Measurements from ENCODE around the gene PMS1. TPM values are rescaled to one million over a fixed set of nuclear protein-coding genes. Genes with fewer than 3 reads are reported as not detected.

Gene PMS1
- total and polyA plus RNA-seq, 9 of the 15 experiments (the other 6 are each of a cell fraction or from before 2014, with no cell fraction given), result 14.5 to 29.8 (median 24.7) TPM

- in situ Hi-C loops (cut with MboI) (no loop called here), intact Hi-C loops (cut with micrococcal nuclease) (no loop called here)
- BruUV-seq (replicated peaks), result no TSS peak
- ChIA-PET CTCF (ENCODE audit: low intra/inter-chr PET ratio) (no interaction called here), POLR2A (interaction anchor here (0.6 kb wide), 1 partner anchor 53 kb away, joined by 3 read pairs; the partner anchor contains the start of genes ORMDL1 and PMS1)
- no peak for ATAC-seq
- 93% methylated on average over 2 of the region's 2 CpGs for WGBS (ENCODE audit: insufficient coverage, low coverage, missing lambda C conversion rate)
- H4K20me1 ChIP-seq (replicated peaks; ENCODE audit: control insufficient read depth, insufficient read depth, low read length), result no peaks in the 10 kb centered on the region
- no peaks in the 10 kb centered on the region for H3K9me1 ChIP-seq (ENCODE audit: control insufficient read depth, insufficient read depth, low read length)
- no peak for TF ChIP-seq ZNF24 (IDR thresholded peaks at IDR 0.05)
- H3K4me2 ChIP-seq (ENCODE audit: insufficient read depth, low read length), result no peak overlapping the region
- DNase-seq (ENCODE audit: extremely low read depth in 1 of 4, low spot score in 3 of 4), result no peak
- H3K4me3 ChIP-seq, result no peak overlapping the region
- no peak overlapping the region for H3K9ac ChIP-seq (ENCODE audit: insufficient read depth in 1 of 2, low read depth in 2 of 2, low read length in 2 of 2)
- no peaks in the 10 kb centered on the region for H3K27me3 ChIP-seq (ENCODE audit: control insufficient read depth in 2 of 2, insufficient read depth in 2 of 2, low read length in 2 of 2)
- no peaks in the 10 kb centered on the region for H3K79me2 ChIP-seq (ENCODE audit: control insufficient read depth, insufficient read depth, low read length)
- no peaks in the 10 kb centered on the region for H3K9me3 ChIP-seq (replicated peaks; ENCODE audit: control insufficient read depth, insufficient read depth, low read depth, low read length)
- H3K27ac ChIP-seq (ENCODE audit: extremely low read depth, low read depth, low read length), result no peak overlapping the region
- FAIRE-seq, result no peak
- 0 out of 3 replicates have a peak, but pooled peaks cover 2% of the 10 kb centered on the region for H3K36me3 ChIP-seq (ENCODE audit: control insufficient read depth, insufficient read depth, low read length)
- no peak overlapping the region for H2AFZ ChIP-seq (ENCODE audit: low read depth, low read length)
- H3K4me1 ChIP-seq (replicated peaks in 1 of 2; ENCODE audit: control insufficient read depth in 2 of 2, insufficient read depth in 2 of 2, low read length in 2 of 2), result no peaks in the 10 kb centered on the region
Observed at GRCh38 chr2:189837326-189837725, 53.1 kb downstream of the PMS1 start.

GRCh38 chr2:189841019-189841418 is 56.8 kb downstream of the PMS1 start:
- Histone ChIP-seq H3K36me3 (ENCODE audit: control insufficient read depth, insufficient read depth, low read length) (peaks cover 16% of the 10 kb centered on the region; the same call in 1 of the 3 replicates), H3K4me1 (replicated peaks in 1 of 2; ENCODE audit: control insufficient read depth in 2 of 2, insufficient read depth in 2 of 2, low read length in 2 of 2) (no peaks in the 10 kb centered on the region), H3K4me2 (ENCODE audit: insufficient read depth, low read length) (no peak overlapping the region), H3K9me3 (replicated peaks; ENCODE audit: control insufficient read depth, insufficient read depth, low read depth, low read length) (no peaks in the 10 kb centered on the region), H3K4me3 (no peak overlapping the region), H3K9ac (ENCODE audit: insufficient read depth in 1 of 2, low read depth in 2 of 2, low read length in 2 of 2) (no peak overlapping the region), H3K27ac (ENCODE audit: extremely low read depth, low read depth, low read length) (no peak overlapping the region), H3K27me3 (ENCODE audit: control insufficient read depth in 2 of 2, insufficient read depth in 2 of 2, low read length in 2 of 2) (no peaks in the 10 kb centered on the region), H3K9me1 (ENCODE audit: control insufficient read depth, insufficient read depth, low read length) (no peaks in the 10 kb centered on the region), H4K20me1 (replicated peaks; ENCODE audit: control insufficient read depth, insufficient read depth, low read length) (no peaks in the 10 kb centered on the region), H3K79me2 (ENCODE audit: control insufficient read depth, insufficient read depth, low read length) (no peaks in the 10 kb centered on the region), H2AFZ (ENCODE audit: low read depth, low read length) (no peak overlapping the region)
- in situ Hi-C loops (cut with MboI), result no loop called here
- DNase-seq (ENCODE audit: extremely low read depth in 1 of 4, low spot score in 3 of 4) (no peak), FAIRE-seq (no peak), ATAC-seq (no peak)
- TF ChIP-seq PHF20 (IDR thresholded peaks at IDR 0.05; ENCODE audit: partially characterized antibody) (no peak), TCF15 (CRISPR knock-in tag; IDR thresholded peaks at IDR 0.05) (no peak), ZKSCAN8 (CRISPR knock-in tag; IDR thresholded peaks at IDR 0.05) (no peak), TAL1 (IDR thresholded peaks at IDR 0.05) (no peak), TRIM24 (IDR thresholded peaks at IDR 0.05) (no peak), HDAC2 (IDR thresholded peaks at IDR 0.05) (no peak), DEAF1 (CRISPR knock-in tag; IDR thresholded peaks at IDR 0.05) (no peak), POLR2B (IDR thresholded peaks at IDR 0.05; ENCODE audit: low read depth, partially characterized antibody) (no peak), SRSF3 (IDR thresholded peaks at IDR 0.05; ENCODE audit: insufficient read depth, low read length) (no peak)
- intact Hi-C loops (cut with micrococcal nuclease), result no loop called here
- CTCF ChIA-PET (ENCODE audit: low intra/inter-chr PET ratio), result no interaction called here
- no TSS peak for BruUV-seq (replicated peaks)
- POLR2A ChIA-PET, result no interaction called here
